Endothelial cell of umbilical vein (primary cell): ENCODE results near the gene CYP27C1. TPM values are rescaled to one million over a fixed set of nuclear protein-coding genes. Genes with fewer than 3 reads are reported as not detected.

Source experiments
- BruUV-seq: library from RNA; stranded (reverse); fragments of 400-500 nt; replicated peaks from 2 replicates; lab custom pipeline; 2021; lab: Mats Ljungman, UMichigan
- CTCF ChIA-PET: fragments of 300-600, 350-600 bp; sonication (Branson Sonifier 250); formaldehyde crosslinking; loops from one replicate; lab custom pipeline; 2021; ENCODE audit warnings: antibody characterized with exemption, inconsistent platforms; lab: Charles Lee
- POLR2A ChIA-PET: fragments of 300-600, 350-600 bp; sonication (Branson Sonifier 250); formaldehyde crosslinking; loops from one replicate; lab custom pipeline; 2021; ENCODE audit warnings: antibody characterized with exemption, inconsistent platforms; lab: Charles Lee
- DNase-seq: peaks from one replicate; pipeline ENCODE4 v3.0.0-alpha.2; 2011; ENCODE audit warnings: low read depth, low spot score
- FAIRE-seq: peaks from 2 replicates; lab custom pipeline; 2011; peaks lifted over from hg19 to GRCh38; lab: Jason Lieb, UNC
- H2AFZ ChIP-seq: 2 replicates; pipeline ENCODE4 v1.6.0; 2012; ENCODE audit warnings: low read depth, low read length, control low read depth, inconsistent platforms
- H3K27ac ChIP-seq: 2 replicates; pipeline ENCODE4 v1.5.1; 2011; ENCODE audit warnings: low read depth, mild to moderate bottlenecking, control low read depth, low read length, moderate library complexity; ENCODE audit not compliant: insufficient read depth
- H3K27me3 ChIP-seq, 2 experiments: 2 replicates each; pipeline versions ENCODE4 v1.6.0 to v1.6.1; 2011; ENCODE audit warnings: low read length in 2 of 2, mixed read lengths in 1 of 2; ENCODE audit not compliant: control insufficient read depth in 2 of 2, insufficient read depth in 2 of 2
- H3K36me3 ChIP-seq, 2 experiments: 2 replicates in 1 of 2; 3 replicates in 1 of 2; pipeline ENCODE4 v1.5.1; 2011; ENCODE audit warnings: low read length in 2 of 2, mild to moderate bottlenecking in 1 of 2, moderate library complexity in 1 of 2; ENCODE audit not compliant: control insufficient read depth in 2 of 2, insufficient read depth in 2 of 2; ENCODE audit errors: extremely low read depth in 1 of 2
- H3K4me1 ChIP-seq: 3 replicates; pipeline ENCODE4 v1.5.1; 2011; ENCODE audit warnings: mild to moderate bottlenecking, low read length; ENCODE audit not compliant: control insufficient read depth, insufficient read depth; ENCODE audit errors: extremely low read depth
- H3K4me2 ChIP-seq: 2 replicates; pipeline ENCODE4 v1.6.1; 2011; ENCODE audit warnings: low read length, control low read depth, mixed read lengths; ENCODE audit not compliant: insufficient read depth
- H3K4me3 ChIP-seq, 3 experiments: fragments of 200-600 bp in 1 of 3; sonication (generic), shearing (Covaris generic) in 1 of 3; replicated peaks in 1 of 3; 2 replicates each; pipeline ENCODE4 v1.5.1; 2011 to 2016; ENCODE audit warnings: control low read depth in 3 of 3, low read length in 3 of 3, mild to moderate bottlenecking in 2 of 3, inconsistent platforms in 1 of 3, low read depth in 1 of 3, moderate library complexity in 1 of 3; ENCODE audit not compliant: insufficient read depth in 1 of 3
- H3K79me2 ChIP-seq: 2 replicates; pipeline ENCODE4 v1.6.0; 2012; ENCODE audit warnings: low read length, inconsistent platforms; ENCODE audit not compliant: control insufficient read depth, insufficient read depth
- H3K9ac ChIP-seq: replicated peaks from 2 replicates; pipeline ENCODE3; 2011; ENCODE audit warnings: low read length, control low read depth; ENCODE audit not compliant: insufficient read depth; ENCODE audit errors: extremely low read depth
- H3K9me1 ChIP-seq: replicated peaks from 3 replicates; pipeline ENCODE4 v1.6.0; 2011; ENCODE audit warnings: mild to moderate bottlenecking, low read length; ENCODE audit not compliant: control insufficient read depth, insufficient read depth; ENCODE audit errors: extremely low read depth
- H3K9me3 ChIP-seq: replicated peaks from 2 replicates; pipeline ENCODE4 v1.5.1; 2012; ENCODE audit warnings: low read length, inconsistent platforms; ENCODE audit not compliant: control insufficient read depth, insufficient read depth
- H4K20me1 ChIP-seq: replicated peaks from 2 replicates; pipeline ENCODE3; 2011; ENCODE audit warnings: mild to moderate bottlenecking, low read length; ENCODE audit not compliant: control insufficient read depth, insufficient read depth; ENCODE audit errors: extremely low read depth
- CTCF ChIP-seq, 2 donors: IDR thresholded peaks; 1 replicate in 1 of 2; 2 replicates in 1 of 2; pipeline ENCODE4 v1.5.1; 2011; ENCODE audit warnings: low read length in 2 of 2, mild to moderate bottlenecking in 2 of 2, moderate library complexity in 2 of 2, control low read depth in 1 of 2, inconsistent platforms in 1 of 2, low read depth in 1 of 2; ENCODE audit not compliant: insufficient read depth in 1 of 2; ENCODE audit errors: extremely low read depth in 1 of 2
- EZH2 ChIP-seq: IDR thresholded peaks from 2 replicates; pipeline ENCODE4 v1.6.1; 2012; ENCODE audit warnings: borderline replicate concordance, low read depth, mild to moderate bottlenecking, moderate library complexity, low read length, inconsistent platforms; ENCODE audit not compliant: severe bottlenecking
- FOS ChIP-seq: IDR thresholded peaks from 2 replicates; pipeline ENCODE4 v1.6.1; 2011; ENCODE audit warnings: mild to moderate bottlenecking, low read length, moderate library complexity, borderline replicate concordance; ENCODE audit not compliant: insufficient read depth
- GATA2 ChIP-seq: IDR thresholded peaks from 2 replicates; pipeline ENCODE4 v1.7.0; 2011; ENCODE audit warnings: low read depth, mild to moderate bottlenecking, moderate library complexity, mixed read lengths, low read length; ENCODE audit not compliant: insufficient read length, insufficient read depth
- JUN ChIP-seq: IDR thresholded peaks from 2 replicates; pipeline ENCODE4 v1.6.1; 2011; ENCODE audit warnings: borderline replicate concordance, low read depth; ENCODE audit not compliant: insufficient read length, insufficient read depth
- MAX ChIP-seq: IDR thresholded peaks from 2 replicates; pipeline ENCODE4 v1.6.1; 2011; ENCODE audit not compliant: insufficient read depth, insufficient read length
- MYC ChIP-seq: IDR thresholded peaks from one replicate; pipeline ENCODE4 v1.6.1; 2011; ENCODE audit warnings: mild to moderate bottlenecking, low read depth, low read length
- POLR2A ChIP-seq: IDR thresholded peaks from 2 replicates; pipeline ENCODE4 v1.6.1; 2012; ENCODE audit warnings: low read depth, mild to moderate bottlenecking, control low read depth, low read length
- POLR2AphosphoS5 ChIP-seq: IDR thresholded peaks from 2 replicates; pipeline ENCODE4 v1.6.1; 2012; ENCODE audit warnings: low read depth, mild to moderate bottlenecking, control low read depth, low read length, moderate library complexity; ENCODE audit not compliant: insufficient read depth
- dilution Hi-C: fragments of 300-500 bp; cut with MboI; formaldehyde crosslinking; loops from one replicate; pipeline ENCODE4 v1.15.0; 2019; ENCODE audit warnings: low sequenced_read_pairs; ENCODE audit not compliant: extremely low pct_ligation_motif_present
- intact Hi-C: fragments of 100-400 bp; cut with micrococcal nuclease; formaldehyde crosslinking; loops from one replicate; pipeline ENCODE4 v1.10.0; 2022
- polyA plus RNA-seq, 4 experiments: library from polyadenylated mRNA; depleted of rRNA in 3 of 4; stranded (reverse) in 3 of 4; unstranded in 1 of 4; fragments of >200 nt; gene quantifications; 2 replicates each; pipeline versions ENCODE4 v1.2.1 to v1.2.3, GENCODE V29; 2011 to 2012; ENCODE audit warnings: missing spikeins in 1 of 4
- total RNA-seq: library from RNA; stranded (reverse); gene quantifications from 2 replicates; pipeline ENCODE4 v1.2.3, GENCODE V29; 2021

CYP27C1 gene
- total and polyA plus RNA-seq, 2 donors (not counting 3 experiments of a cell fraction or from before 2014, with no cell fraction given) = not detected

GRCh38 chr2:127195140-127196074, 24.7 kb downstream of the CYP27C1 start:
- Histone ChIP-seq H3K36me3 (no peaks in the 10 kb centered on the region), H3K27me3 (peaks cover 2 to 4% of the 10 kb centered on the region in 2 experiments), H3K9me1 (no peaks in the 10 kb centered on the region), H3K4me1 (no peaks in the 10 kb centered on the region), H3K9ac (no peak overlapping the region), H3K4me2 (no peak overlapping the region), H2AFZ (no peak overlapping the region), H4K20me1 (no peaks in the 10 kb centered on the region), H3K79me2 (no peaks in the 10 kb centered on the region), H3K27ac (no peak overlapping the region), H3K9me3 (no peaks in the 10 kb centered on the region), H3K4me3 (no peak overlapping the region)
- no peak for FAIRE-seq
- no peak for DNase-seq
- TF ChIP-seq EZH2 (no peak), FOS (no peak), POLR2AphosphoS5 (no peak), JUN (no peak), MYC (no peak), MAX (no peak), POLR2A (no peak), CTCF (IDR thresholded peaks at IDR 0.05; ENCODE audit: extremely low read depth in 1 of 2, insufficient read depth in 1 of 2, low read depth in 1 of 2, low read length in 2 of 2) (no peak), GATA2 (no peak)
- dilution Hi-C loops (no loop called here), intact Hi-C loops (no loop called here)
- POLR2A ChIA-PET = no interaction called here
- CTCF ChIA-PET = interaction anchor here (1.0 kb wide), 1 partner anchor 128 kb away, joined by 3 read pairs; no protein-coding TSS in a partner anchor
- BruUV-seq = no TSS peak
